ENCODE results near the gene ASMTL.

DNA sequence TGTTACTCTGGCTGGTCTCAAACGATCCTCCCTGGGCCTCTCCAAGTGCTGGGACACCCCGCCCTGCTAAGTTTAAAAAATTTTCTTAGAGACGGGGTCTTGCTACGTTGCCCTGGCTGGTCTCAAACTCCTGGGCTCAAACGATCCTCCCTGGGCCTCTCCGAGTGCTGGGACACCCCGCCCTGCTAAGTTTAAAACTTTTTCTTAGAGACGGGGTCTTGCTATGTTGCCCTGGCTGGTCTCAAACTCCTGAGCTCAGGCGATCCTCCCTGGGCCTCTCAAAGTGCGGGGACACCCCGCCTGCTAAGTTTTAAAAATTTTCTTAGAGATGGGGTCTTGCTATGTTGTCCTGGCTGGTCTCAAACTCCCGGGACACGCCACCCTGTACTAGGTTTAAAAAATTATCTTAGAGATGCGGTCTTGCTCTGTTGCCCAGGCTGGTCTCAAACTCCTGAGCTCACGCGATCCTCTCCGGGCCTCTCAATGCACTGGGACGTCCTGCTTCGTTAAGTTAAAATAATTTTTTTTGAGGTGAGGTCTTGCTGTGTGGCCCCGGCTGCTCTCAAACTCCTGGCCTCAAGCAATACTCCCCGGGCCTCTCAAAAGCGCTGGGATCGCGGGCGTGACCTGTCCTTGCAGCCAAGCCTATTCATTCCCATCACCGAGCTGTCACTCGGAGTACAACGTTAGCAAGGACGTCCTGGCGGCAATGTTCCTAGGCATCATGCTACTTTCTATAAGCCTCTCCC, 61.9 kb downstream of the ASMTL start:
- TF ChIP-seq POLR2A (IDR thresholded peaks at IDR 0.05) (no peak), CTCF (IDR thresholded peaks at IDR 0.05) (no peak)

Data from prostate gland (tissue), 2 donors.